K562 (cell line): Measurements from ENCODE around the gene MATCAP1. TPM values are rescaled to one million over a fixed set of nuclear protein-coding genes. Genes with fewer than 3 reads are reported as not detected.

ENCODE experiments used
- CHD7 ChIP-seq: fragments of 200-600 bp; sonication (generic); IDR thresholded peaks from one replicate; pipeline ENCODE4 v1.6.1; 2012; ENCODE audit warnings: mild to moderate bottlenecking, low read depth, low read length, inconsistent platforms
- MGA ChIP-seq: fragments of 450-650 bp; IDR thresholded peaks from 2 replicates; pipeline ENCODE4 v1.6.1; 2016; ENCODE audit warnings: mild to moderate bottlenecking, moderate library complexity
- NR3C1 ChIP-seq: sonication (generic); formaldehyde crosslinking; IDR thresholded peaks from 2 replicates; pipeline ENCODE4 v1.8.1; 2022; ENCODE audit warnings: missing genetic modification reagents
- ZNF121 ChIP-seq: sonication (generic); formaldehyde crosslinking; conservative IDR thresholded peaks from 2 replicates; pipeline ENCODE4 v1.8.0; 2022; ENCODE audit warnings: missing genetic modification reagents
- polyA plus RNA-seq, 8 experiments: library from polyadenylated mRNA; depleted of rRNA in 4 of 8; stranded (reverse) in 5 of 8; unstranded in 3 of 8; fragments of >200 nt; fragmentation: Nextera tagmentation in 2 of 8; fragmentation: Illumina TruSeq in 1 of 8; extraction: Ambion mirVana in 2 of 8; extraction: Trizol in 1 of 8; gene quantifications; 2 replicates each; pipeline versions ENCODE4 v1.2.1 to v1.2.3, GENCODE V29; 2011 to 2014; ENCODE audit warnings: inconsistent platforms in 1 of 8, missing spikeins in 1 of 8
- total RNA-seq, 7 experiments: library from RNA; depleted of rRNA in 6 of 7; stranded (reverse); fragments of >200 nt in 6 of 7; fragmentation: Illumina TruSeq in 2 of 7; extraction: Trizol in 2 of 7; gene quantifications; 2 replicates each; pipeline versions ENCODE4 v1.2.1 to v1.2.3, GENCODE V29; 2011 to 2021; ENCODE audit warnings: low replicate concordance in 1 of 7

Gene MATCAP1
- total and polyA plus RNA-seq, 9 of the 15 experiments (the other 6 are each of a cell fraction or from before 2014, with no cell fraction given): 3.4 to 20.5 (median 10.3) TPM

DNA sequence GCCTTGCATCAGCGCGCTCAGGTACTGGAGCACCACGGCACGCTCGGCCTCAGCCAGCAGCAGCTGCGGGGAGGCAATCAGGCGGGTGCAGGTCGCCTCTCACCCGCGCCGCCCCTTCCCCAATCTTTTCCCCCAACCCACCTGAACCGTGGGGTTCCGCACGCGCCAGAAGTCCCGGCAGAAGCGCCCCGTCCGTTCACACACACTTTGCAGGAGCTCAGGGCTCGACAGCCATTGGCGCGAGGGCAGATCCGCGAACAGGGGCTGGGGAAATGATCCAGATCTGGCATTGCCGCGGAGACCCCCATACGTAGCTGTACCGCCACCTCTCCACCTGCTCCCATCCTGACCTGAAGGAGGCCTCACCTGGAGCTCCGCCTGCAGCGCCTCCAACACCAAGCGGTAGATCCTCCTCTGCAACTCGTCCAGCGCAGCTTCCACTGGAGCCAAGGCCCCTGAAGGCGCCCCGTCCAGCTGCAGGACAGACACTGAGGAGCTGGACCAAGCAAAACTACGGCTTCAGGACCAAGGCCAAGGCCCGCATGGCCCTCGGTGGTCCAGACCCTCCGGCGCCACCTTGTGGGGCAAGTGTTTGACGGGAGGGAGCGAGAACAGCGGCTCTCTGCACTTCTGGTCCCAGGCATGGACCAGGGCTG, 1.4 kb upstream of the MATCAP1 start (continued):
- TF ChIP-seq CHD7: no peak
- TF ChIP-seq NR3C1 (CRISPR knock-in tag): peak; percentile 87; the same call in 1 of the 2 replicates
- TF ChIP-seq MGA: no peak
- TF ChIP-seq ZNF121: no peak
